GM12878 (cell line): ENCODE results near the gene NOVA2. TPM values are rescaled to one million over a fixed set of nuclear protein-coding genes. Genes with fewer than 3 reads are reported as not detected.

Experiments
- ASH2L ChIP-seq: fragments of 300-600, 200-600 bp; sonication (generic); IDR thresholded peaks from 2 replicates; pipeline ENCODE4 v1.6.1; 2017; ENCODE audit warnings: low read depth, mild to moderate bottlenecking, borderline replicate concordance
- ATF3 ChIP-seq: IDR thresholded peaks from 2 replicates; pipeline ENCODE4 v1.6.1; 2011; ENCODE audit warnings: low read depth, mild to moderate bottlenecking, low read length, moderate library complexity, borderline replicate concordance; ENCODE audit errors: extremely low read depth
- CBFB ChIP-seq: IDR thresholded peaks from 2 replicates; pipeline ENCODE4 v1.6.1; 2016; ENCODE audit warnings: antibody characterized with exemption, low read depth
- CREM ChIP-seq: IDR thresholded peaks from 2 replicates; pipeline ENCODE4 v1.6.1; 2014; ENCODE audit warnings: antibody characterized with exemption, low read depth
- EGR1 ChIP-seq, 2 experiments: IDR thresholded peaks; 1 replicate in 1 of 2; 2 replicates in 1 of 2; pipeline ENCODE4 v1.6.1; 2011 to 2012; ENCODE audit warnings: low read depth in 2 of 2, low read length in 2 of 2, borderline replicate concordance in 1 of 2, mild to moderate bottlenecking in 1 of 2, moderate library complexity in 1 of 2
- FOXK2 ChIP-seq: fragments of 450-650 bp; IDR thresholded peaks from 2 replicates; pipeline ENCODE4 v1.6.1; 2017; ENCODE audit warnings: mild to moderate bottlenecking, moderate library complexity
- HCFC1 ChIP-seq: fragments of 150-350 bp; IDR thresholded peaks from 2 replicates; pipeline ENCODE4 v1.6.1; 2014; ENCODE audit warnings: low read length
- MEF2B ChIP-seq: fragments of 450-650 bp; IDR thresholded peaks from 2 replicates; pipeline ENCODE4 v1.6.1; 2018; ENCODE audit warnings: mild to moderate bottlenecking, moderate library complexity; ENCODE audit not compliant: partially characterized antibody, poor library complexity, severe bottlenecking
- NFXL1 ChIP-seq: fragments of 450-650 bp; IDR thresholded peaks from 2 replicates; pipeline ENCODE4 v1.6.1; 2017; ENCODE audit warnings: antibody characterized with exemption, mild to moderate bottlenecking, borderline replicate concordance
- NKRF ChIP-seq: fragments of 450-650 bp; conservative IDR thresholded peaks from 2 replicates; pipeline ENCODE4 v1.6.1; 2017; ENCODE audit warnings: mild to moderate bottlenecking, moderate library complexity
- NR2C2 ChIP-seq: IDR thresholded peaks from 2 replicates; pipeline ENCODE4 v1.6.1; 2011; ENCODE audit warnings: borderline replicate concordance, low read depth; ENCODE audit not compliant: control insufficient read depth, insufficient read length
- RCOR1 ChIP-seq: conservative IDR thresholded peaks from 2 replicates; pipeline ENCODE4 v1.6.1; 2012; ENCODE audit warnings: low read depth, low read length, improper control_type of control experiment
- RFX5 ChIP-seq: IDR thresholded peaks from 2 replicates; pipeline ENCODE4 v1.6.1; 2011; ENCODE audit warnings: low read depth, low read length, improper control_type of control experiment
- SP1 ChIP-seq: IDR thresholded peaks from one replicate; pipeline ENCODE4 v1.6.1; 2011; ENCODE audit warnings: low read depth, low read length
- SPI1 ChIP-seq: IDR thresholded peaks from 2 replicates; pipeline ENCODE4 v1.6.1; 2011; ENCODE audit warnings: low read depth, mild to moderate bottlenecking, low read length, moderate library complexity, borderline replicate concordance; ENCODE audit not compliant: insufficient read depth
- SREBF1 ChIP-seq: IDR thresholded peaks from 2 replicates; pipeline ENCODE4 v1.6.1; 2012; ENCODE audit warnings: mild to moderate bottlenecking, low read length
- TCF7 ChIP-seq: IDR thresholded peaks from 2 replicates; pipeline ENCODE4 v1.6.1; 2014; ENCODE audit warnings: antibody characterized with exemption, borderline replicate concordance
- USF2 ChIP-seq: IDR thresholded peaks from 2 replicates; pipeline ENCODE4 v1.6.1; 2011; ENCODE audit warnings: low read depth, low read length, improper control_type of control experiment, borderline replicate concordance
- YBX1 ChIP-seq: fragments of 450-650 bp; IDR thresholded peaks from 2 replicates; pipeline ENCODE4 v1.6.1; 2016; ENCODE audit warnings: antibody characterized with exemption
- ZNF207 ChIP-seq: fragments of 450-650 bp; IDR thresholded peaks from 2 replicates; pipeline ENCODE4 v1.6.1; 2014; ENCODE audit warnings: antibody characterized with exemption, mild to moderate bottlenecking, borderline replicate concordance
- ZNF274 ChIP-seq: IDR thresholded peaks from one replicate; pipeline ENCODE4 v1.8.0; 2011; ENCODE audit not compliant: insufficient read length, insufficient read depth
- polyA plus RNA-seq, 11 experiments: library from polyadenylated mRNA; depleted of rRNA in 4 of 11; unstranded in 6 of 11; stranded (reverse) in 5 of 11; fragments of >200 nt; fragmentation: Nextera tagmentation in 4 of 11; fragmentation: Illumina TruSeq in 1 of 11; extraction: Ambion mirVana in 4 of 11; extraction: Trizol in 1 of 11; gene quantifications; 1 replicate in 1 of 11; 2 replicates in 10 of 11; pipeline versions ENCODE4 v1.2.1 to v1.2.3, GENCODE V29; 2011 to 2016; ENCODE audit warnings: inconsistent platforms in 2 of 11, missing spikeins in 2 of 11, low read depth in 1 of 11
- total RNA-seq, 4 experiments: library from RNA; depleted of rRNA in 3 of 4; stranded (reverse); fragments of >200 nt in 3 of 4; fragmentation: Illumina TruSeq in 1 of 4; extraction: Trizol in 1 of 4; gene quantifications; 2 replicates each; pipeline versions ENCODE4 v1.2.1 to v1.2.3, GENCODE V29; 2013 to 2021
- TF ChIP-seq, protein P1 (sequence below): IDR thresholded peaks from 2 replicates; pipeline ENCODE4 v1.6.1; 2012; ENCODE audit warnings: mild to moderate bottlenecking, low read depth, low read length

The NOVA2 gene
- total and polyA plus RNA-seq, 10 of the 15 experiments (the other 5 are each of a cell fraction or from before 2014, with no cell fraction given): under 0.01 to 0.44 (median 0.03) TPM; not detected in 4

DNA sequence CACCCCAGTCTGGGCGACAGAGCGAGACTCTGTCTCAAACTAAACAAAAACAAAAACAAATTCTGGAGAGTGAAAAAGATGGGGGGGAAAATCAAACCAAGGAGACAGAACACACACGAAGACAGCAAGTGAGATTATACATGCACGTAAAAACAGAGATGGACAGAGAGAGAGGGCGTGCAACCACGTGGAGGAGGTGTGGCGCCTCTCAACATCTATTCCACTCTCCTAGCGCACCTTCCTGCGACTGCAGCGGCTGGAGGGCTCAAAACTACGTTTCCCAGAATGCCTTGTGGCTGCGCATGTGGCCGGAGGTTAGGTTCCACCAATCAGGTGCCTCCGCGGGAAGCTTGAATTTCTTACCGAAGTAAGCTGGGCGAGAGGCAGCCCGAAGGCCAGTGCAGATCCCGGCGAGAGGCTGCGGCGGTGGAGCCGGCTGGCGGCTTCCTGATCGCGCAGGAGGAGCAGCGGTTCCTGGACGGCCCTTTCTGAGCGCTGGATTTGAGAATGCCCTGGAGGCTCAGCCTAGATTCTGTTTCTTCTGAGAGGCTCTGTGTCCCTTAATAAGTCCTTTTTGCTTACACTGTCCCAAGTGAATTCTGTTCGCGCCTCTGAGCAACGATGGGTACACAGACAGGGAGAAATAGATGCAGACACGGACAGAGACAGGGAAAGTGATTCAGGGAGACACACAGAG lies 46.0 kb downstream of the NOVA2 start (continued):
- TF ChIP-seq, protein P1, sequence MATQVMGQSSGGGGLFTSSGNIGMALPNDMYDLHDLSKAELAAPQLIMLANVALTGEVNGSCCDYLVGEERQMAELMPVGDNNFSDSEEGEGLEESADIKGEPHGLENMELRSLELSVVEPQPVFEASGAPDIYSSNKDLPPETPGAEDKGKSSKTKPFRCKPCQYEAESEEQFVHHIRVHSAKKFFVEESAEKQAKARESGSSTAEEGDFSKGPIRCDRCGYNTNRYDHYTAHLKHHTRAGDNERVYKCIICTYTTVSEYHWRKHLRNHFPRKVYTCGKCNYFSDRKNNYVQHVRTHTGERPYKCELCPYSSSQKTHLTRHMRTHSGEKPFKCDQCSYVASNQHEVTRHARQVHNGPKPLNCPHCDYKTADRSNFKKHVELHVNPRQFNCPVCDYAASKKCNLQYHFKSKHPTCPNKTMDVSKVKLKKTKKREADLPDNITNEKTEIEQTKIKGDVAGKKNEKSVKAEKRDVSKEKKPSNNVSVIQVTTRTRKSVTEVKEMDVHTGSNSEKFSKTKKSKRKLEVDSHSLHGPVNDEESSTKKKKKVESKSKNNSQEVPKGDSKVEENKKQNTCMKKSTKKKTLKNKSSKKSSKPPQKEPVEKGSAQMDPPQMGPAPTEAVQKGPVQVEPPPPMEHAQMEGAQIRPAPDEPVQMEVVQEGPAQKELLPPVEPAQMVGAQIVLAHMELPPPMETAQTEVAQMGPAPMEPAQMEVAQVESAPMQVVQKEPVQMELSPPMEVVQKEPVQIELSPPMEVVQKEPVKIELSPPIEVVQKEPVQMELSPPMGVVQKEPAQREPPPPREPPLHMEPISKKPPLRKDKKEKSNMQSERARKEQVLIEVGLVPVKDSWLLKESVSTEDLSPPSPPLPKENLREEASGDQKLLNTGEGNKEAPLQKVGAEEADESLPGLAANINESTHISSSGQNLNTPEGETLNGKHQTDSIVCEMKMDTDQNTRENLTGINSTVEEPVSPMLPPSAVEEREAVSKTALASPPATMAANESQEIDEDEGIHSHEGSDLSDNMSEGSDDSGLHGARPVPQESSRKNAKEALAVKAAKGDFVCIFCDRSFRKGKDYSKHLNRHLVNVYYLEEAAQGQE: no peak
- TF ChIP-seq TCF7: no peak
- TF ChIP-seq NR2C2: no peak
- TF ChIP-seq ZNF274: no peak
- TF ChIP-seq NKRF: peak; percentile 99
- TF ChIP-seq NFXL1: no peak
- no peak for TF ChIP-seq ASH2L
- no peak for TF ChIP-seq MEF2B
- TF ChIP-seq CREM: peak; percentile 87
- TF ChIP-seq ZNF207: peak; percentile 77
- peak; percentile 95 for TF ChIP-seq HCFC1
- TF ChIP-seq FOXK2: no peak
- TF ChIP-seq EGR1 (IDR thresholded peaks at IDR 0.05; ENCODE audit: borderline replicate concordance in 1 of 2, low read depth in 2 of 2, low read length in 2 of 2): no peak
- no peak for TF ChIP-seq RCOR1
- no peak for TF ChIP-seq RFX5
- peak; percentile 73; the same call in 1 of the 2 replicates for TF ChIP-seq ATF3
- peak; percentile 95 for TF ChIP-seq SP1
- no peak for TF ChIP-seq SPI1
- TF ChIP-seq CBFB: no peak
- TF ChIP-seq YBX1: no peak
- TF ChIP-seq SREBF1: peak; percentile 56; the same call in 1 of the 2 replicates
- peak; percentile 85 for TF ChIP-seq USF2
